HEK293 (cell line): ENCODE results near the gene EFHC1.

Experiments used
- CTCF ChIA-PET: fragments of 350-600 bp; formaldehyde crosslinking; extraction: SDS; loops from one replicate; lab custom pipeline; 2021; ENCODE audit warnings: antibody characterized with exemption; lab: Yijun Ruan, JAX
- POLR2A ChIA-PET: fragments of 300-600 bp; formaldehyde crosslinking; extraction: SDS; loops from one replicate; lab custom pipeline; 2020; ENCODE audit warnings: antibody characterized with exemption, inconsistent platforms; lab: Yijun Ruan, JAX
- H3K27ac ChIP-seq: fragments of 200-500 bp; sonication (Bioruptor generic); 2 replicates; pipeline ENCODE4 v1.5.1; 2014; ENCODE audit warnings: low read depth, low read length, control low read depth, inconsistent platforms; ENCODE audit errors: extremely low read depth
- H3K36me3 ChIP-seq, 2 experiments: fragments of 200-500 bp in 1 of 2; sonication (Bioruptor generic) in 1 of 2; 1 replicate in 1 of 2; 2 replicates in 1 of 2; pipeline ENCODE4 v1.5.1; 2014 to 2017; ENCODE audit warnings: inconsistent platforms in 2 of 2, low read length in 2 of 2; ENCODE audit not compliant: control insufficient read depth in 2 of 2, insufficient read depth in 1 of 2
- H3K4me1 ChIP-seq: fragments of 200-500 bp; sonication (Bioruptor generic); 2 replicates; pipeline ENCODE4 v1.5.1; 2014; ENCODE audit warnings: mild to moderate bottlenecking, low read length, inconsistent platforms; ENCODE audit not compliant: control insufficient read depth, insufficient read depth
- H3K4me3 ChIP-seq: 2 replicates; pipeline ENCODE4 v1.5.1; 2011; ENCODE audit warnings: low read depth, mild to moderate bottlenecking, control low read depth, low read length, moderate library complexity
- H3K9me3 ChIP-seq: fragments of 200-500 bp; sonication (Bioruptor generic); 2 replicates; pipeline ENCODE4 v1.5.1; 2014; ENCODE audit warnings: low read depth, low read length, inconsistent platforms; ENCODE audit not compliant: control insufficient read depth, insufficient read depth
- GLI2 ChIP-seq: fragments of 450-650 bp; formaldehyde crosslinking; IDR thresholded peaks from 2 replicates; pipeline ENCODE4; 2017; ENCODE audit warnings: missing biosample characterization, missing genetic modification characterization, low read depth, borderline replicate concordance
- KLF1 ChIP-seq: fragments of 450-650 bp; formaldehyde crosslinking; IDR thresholded peaks from 2 replicates; pipeline ENCODE4 v1.5.1; 2016; ENCODE audit warnings: missing biosample characterization, missing genetic modification characterization
- KLF7 ChIP-seq: fragments of 450-650 bp; formaldehyde crosslinking; IDR thresholded peaks from 2 replicates; pipeline ENCODE4 v1.5.1; 2016; ENCODE audit warnings: missing biosample characterization, missing genetic modification characterization, borderline replicate concordance
- MZF1 ChIP-seq: fragments of 450-650 bp; formaldehyde crosslinking; IDR thresholded peaks from 2 replicates; pipeline ENCODE4 v1.5.1; 2017; ENCODE audit warnings: missing biosample characterization, missing genetic modification characterization, borderline replicate concordance
- SP2 ChIP-seq: fragments of 450-650 bp; formaldehyde crosslinking; IDR thresholded peaks from 2 replicates; pipeline ENCODE4 v1.5.1; 2016; ENCODE audit warnings: missing biosample characterization, missing genetic modification characterization
- SP7 ChIP-seq: fragments of 450-650 bp; formaldehyde crosslinking; IDR thresholded peaks from 2 replicates; pipeline ENCODE4 v1.5.1; 2016; ENCODE audit warnings: missing biosample characterization, missing genetic modification characterization
- YY2 ChIP-seq: fragments of 450-650 bp; formaldehyde crosslinking; IDR thresholded peaks from 2 replicates; pipeline ENCODE4 v1.5.1; 2016; ENCODE audit warnings: missing biosample characterization, missing genetic modification characterization
- ZBTB8A ChIP-seq: fragments of 450-650 bp; formaldehyde crosslinking; IDR thresholded peaks from 2 replicates; pipeline ENCODE4 v1.5.1; 2016; ENCODE audit warnings: missing biosample characterization, missing genetic modification characterization
- ZFHX2 ChIP-seq: fragments of 450-650 bp; formaldehyde crosslinking; conservative IDR thresholded peaks from 2 replicates; pipeline ENCODE4 v1.5.1; 2016; ENCODE audit warnings: missing biosample characterization, missing genetic modification characterization
- ZFP37 ChIP-seq: fragments of 450-650 bp; formaldehyde crosslinking; IDR thresholded peaks from 2 replicates; pipeline ENCODE4 v1.5.1; 2016; ENCODE audit warnings: missing biosample characterization, missing genetic modification characterization
- ZFP41 ChIP-seq: fragments of 450-650 bp; formaldehyde crosslinking; IDR thresholded peaks from 2 replicates; pipeline ENCODE4 v1.5.1; 2016; ENCODE audit warnings: missing biosample characterization, missing genetic modification characterization, borderline replicate concordance
- ZNF214 ChIP-seq: fragments of 450-650 bp; formaldehyde crosslinking; IDR thresholded peaks from 2 replicates; pipeline ENCODE4 v1.5.1; 2017; ENCODE audit warnings: missing biosample characterization, mild to moderate bottlenecking, missing genetic modification characterization, borderline replicate concordance
- ZNF248 ChIP-seq: fragments of 450-650 bp; formaldehyde crosslinking; IDR thresholded peaks from 2 replicates; pipeline ENCODE4 v1.5.1; 2017; ENCODE audit warnings: missing biosample characterization, missing genetic modification characterization
- ZNF274 ChIP-seq, 2 experiments: fragments of 200-500 bp in 1 of 2; fragments of 450-650 bp in 1 of 2; sonication (Bioruptor generic) in 1 of 2; formaldehyde crosslinking in 1 of 2; IDR thresholded peaks; 2 replicates each; pipeline versions ENCODE4 v1.5.1 to v1.6.1; 2014 to 2016; ENCODE audit warnings: borderline replicate concordance in 1 of 2, inconsistent platforms in 1 of 2, low read length in 1 of 2, missing biosample characterization in 1 of 2, missing genetic modification characterization in 1 of 2
- ZNF324 ChIP-seq: fragments of 450-650 bp; formaldehyde crosslinking; IDR thresholded peaks from 2 replicates; pipeline ENCODE4 v1.5.1; 2016; ENCODE audit warnings: missing biosample characterization, missing genetic modification characterization
- ZNF366 ChIP-seq: fragments of 450-650 bp; formaldehyde crosslinking; conservative IDR thresholded peaks from 2 replicates; pipeline ENCODE4 v1.5.1; 2016; ENCODE audit warnings: missing biosample characterization, missing genetic modification characterization
- ZNF391 ChIP-seq: fragments of 450-650 bp; formaldehyde crosslinking; IDR thresholded peaks from 2 replicates; pipeline ENCODE4 v1.5.1; 2016; ENCODE audit warnings: low read depth, missing biosample characterization, missing genetic modification characterization, borderline replicate concordance
- ZNF423 ChIP-seq: fragments of 450-650 bp; formaldehyde crosslinking; IDR thresholded peaks from 2 replicates; pipeline ENCODE4 v1.5.1; 2016; ENCODE audit warnings: missing biosample characterization, missing genetic modification characterization
- ZNF48 ChIP-seq: fragments of 450-650 bp; formaldehyde crosslinking; IDR thresholded peaks from 2 replicates; pipeline ENCODE4 v1.5.1; 2016; ENCODE audit warnings: missing biosample characterization, missing genetic modification characterization
- ZNF521 ChIP-seq: fragments of 450-650 bp; formaldehyde crosslinking; IDR thresholded peaks from 2 replicates; pipeline ENCODE4 v1.5.1; 2017; ENCODE audit warnings: missing biosample characterization, mild to moderate bottlenecking, missing genetic modification characterization
- ZNF548 ChIP-seq: fragments of 450-650 bp; formaldehyde crosslinking; IDR thresholded peaks from 2 replicates; pipeline ENCODE4 v1.5.1; 2016; ENCODE audit warnings: missing biosample characterization, missing genetic modification characterization
- ZNF580 ChIP-seq: fragments of 450-650 bp; formaldehyde crosslinking; IDR thresholded peaks from 2 replicates; pipeline ENCODE4 v1.5.1; 2016; ENCODE audit warnings: missing biosample characterization, missing genetic modification characterization
- ZNF768 ChIP-seq: fragments of 450-650 bp; formaldehyde crosslinking; IDR thresholded peaks from 2 replicates; pipeline ENCODE4 v1.5.1; 2018; ENCODE audit warnings: missing biosample characterization, mild to moderate bottlenecking, missing genetic modification characterization
- ZNF776 ChIP-seq: fragments of 450-650 bp; formaldehyde crosslinking; IDR thresholded peaks from 2 replicates; pipeline ENCODE4 v1.5.0; 2017; ENCODE audit warnings: missing biosample characterization, missing genetic modification characterization, borderline replicate concordance
- ZSCAN16 ChIP-seq: fragments of 450-650 bp; formaldehyde crosslinking; IDR thresholded peaks from 2 replicates; pipeline ENCODE4 v1.5.1; 2016; ENCODE audit warnings: missing biosample characterization, missing genetic modification characterization
- TF ChIP-seq, protein P1 (sequence below): fragments of 450-650 bp; formaldehyde crosslinking; IDR thresholded peaks from 2 replicates; pipeline ENCODE4 v1.5.1; 2016; ENCODE audit warnings: missing biosample characterization, missing genetic modification characterization
- TF ChIP-seq, protein P2 (sequence below): fragments of 450-650 bp; formaldehyde crosslinking; IDR thresholded peaks from 2 replicates; pipeline ENCODE4 v1.5.1; 2016; ENCODE audit warnings: missing biosample characterization, missing genetic modification characterization
- TF ChIP-seq, protein P3 (sequence below): fragments of 450-650 bp; formaldehyde crosslinking; IDR thresholded peaks from 2 replicates; pipeline ENCODE4 v1.5.1; 2017; ENCODE audit warnings: missing biosample characterization, missing genetic modification characterization

EFHC1 gene

GRCh38 chr6:52420668-52421358, 671 bp downstream of the EFHC1 start:
- Histone ChIP-seq H3K4me1 (0 out of 2 replicates have a peak, but pooled peaks cover 3% of the 10 kb centered on the region), H3K9me3 (no peaks in the 10 kb centered on the region), H3K36me3 (peaks cover 0 to 9% of the 10 kb centered on the region in 2 experiments; a peak in 1 of 3 replicates), H3K27ac (peak overlapping the region; percentile 56; the same call in 1 of the 2 replicates), H3K4me3 (peak overlapping the region; percentile 66)
- POLR2A ChIA-PET = interaction anchor here (0.7 to 2.5 kb wide), 11 partner anchors 62 to 645 kb away, joined by 3 to 10 read pairs (median 8); partner anchors contain the start of gene MCM3
- CTCF ChIA-PET = interaction anchor here (0.5 to 8.2 kb wide), 10 partner anchors 12 to 1071 kb away, joined by 3 to 60 read pairs (median 6); no protein-coding TSS in a partner anchor
- TF ChIP-seq ZNF214 (tag by site-specific recombination) = no peak
- TF ChIP-seq ZNF768 (tag by site-specific recombination) = no peak
- no peak for TF ChIP-seq ZNF48
- TF ChIP-seq, protein P1, sequence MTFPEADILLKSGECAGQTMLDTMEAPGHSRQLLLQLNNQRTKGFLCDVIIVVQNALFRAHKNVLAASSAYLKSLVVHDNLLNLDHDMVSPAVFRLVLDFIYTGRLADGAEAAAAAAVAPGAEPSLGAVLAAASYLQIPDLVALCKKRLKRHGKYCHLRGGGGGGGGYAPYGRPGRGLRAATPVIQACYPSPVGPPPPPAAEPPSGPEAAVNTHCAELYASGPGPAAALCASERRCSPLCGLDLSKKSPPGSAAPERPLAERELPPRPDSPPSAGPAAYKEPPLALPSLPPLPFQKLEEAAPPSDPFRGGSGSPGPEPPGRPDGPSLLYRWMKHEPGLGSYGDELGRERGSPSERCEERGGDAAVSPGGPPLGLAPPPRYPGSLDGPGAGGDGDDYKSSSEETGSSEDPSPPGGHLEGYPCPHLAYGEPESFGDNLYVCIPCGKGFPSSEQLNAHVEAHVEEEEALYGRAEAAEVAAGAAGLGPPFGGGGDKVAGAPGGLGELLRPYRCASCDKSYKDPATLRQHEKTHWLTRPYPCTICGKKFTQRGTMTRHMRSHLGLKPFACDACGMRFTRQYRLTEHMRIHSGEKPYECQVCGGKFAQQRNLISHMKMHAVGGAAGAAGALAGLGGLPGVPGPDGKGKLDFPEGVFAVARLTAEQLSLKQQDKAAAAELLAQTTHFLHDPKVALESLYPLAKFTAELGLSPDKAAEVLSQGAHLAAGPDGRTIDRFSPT = no peak
- peak; percentile 64 for TF ChIP-seq ZNF580 (tag by site-specific recombination)
- TF ChIP-seq KLF7 = 0 out of 2 replicates have a peak, but pooled peaks have one; percentile 27
- 0 out of 2 replicates have a peak, but pooled peaks have one; percentile 42 for TF ChIP-seq ZBTB8A (tag by site-specific recombination)
- TF ChIP-seq ZNF248 (tag by site-specific recombination) = no peak
- no peak for TF ChIP-seq ZNF548 (tag by site-specific recombination)
- no peak; the same call in 1 of the 2 replicates for TF ChIP-seq ZSCAN16 (tag by site-specific recombination)
- TF ChIP-seq, protein P2, sequence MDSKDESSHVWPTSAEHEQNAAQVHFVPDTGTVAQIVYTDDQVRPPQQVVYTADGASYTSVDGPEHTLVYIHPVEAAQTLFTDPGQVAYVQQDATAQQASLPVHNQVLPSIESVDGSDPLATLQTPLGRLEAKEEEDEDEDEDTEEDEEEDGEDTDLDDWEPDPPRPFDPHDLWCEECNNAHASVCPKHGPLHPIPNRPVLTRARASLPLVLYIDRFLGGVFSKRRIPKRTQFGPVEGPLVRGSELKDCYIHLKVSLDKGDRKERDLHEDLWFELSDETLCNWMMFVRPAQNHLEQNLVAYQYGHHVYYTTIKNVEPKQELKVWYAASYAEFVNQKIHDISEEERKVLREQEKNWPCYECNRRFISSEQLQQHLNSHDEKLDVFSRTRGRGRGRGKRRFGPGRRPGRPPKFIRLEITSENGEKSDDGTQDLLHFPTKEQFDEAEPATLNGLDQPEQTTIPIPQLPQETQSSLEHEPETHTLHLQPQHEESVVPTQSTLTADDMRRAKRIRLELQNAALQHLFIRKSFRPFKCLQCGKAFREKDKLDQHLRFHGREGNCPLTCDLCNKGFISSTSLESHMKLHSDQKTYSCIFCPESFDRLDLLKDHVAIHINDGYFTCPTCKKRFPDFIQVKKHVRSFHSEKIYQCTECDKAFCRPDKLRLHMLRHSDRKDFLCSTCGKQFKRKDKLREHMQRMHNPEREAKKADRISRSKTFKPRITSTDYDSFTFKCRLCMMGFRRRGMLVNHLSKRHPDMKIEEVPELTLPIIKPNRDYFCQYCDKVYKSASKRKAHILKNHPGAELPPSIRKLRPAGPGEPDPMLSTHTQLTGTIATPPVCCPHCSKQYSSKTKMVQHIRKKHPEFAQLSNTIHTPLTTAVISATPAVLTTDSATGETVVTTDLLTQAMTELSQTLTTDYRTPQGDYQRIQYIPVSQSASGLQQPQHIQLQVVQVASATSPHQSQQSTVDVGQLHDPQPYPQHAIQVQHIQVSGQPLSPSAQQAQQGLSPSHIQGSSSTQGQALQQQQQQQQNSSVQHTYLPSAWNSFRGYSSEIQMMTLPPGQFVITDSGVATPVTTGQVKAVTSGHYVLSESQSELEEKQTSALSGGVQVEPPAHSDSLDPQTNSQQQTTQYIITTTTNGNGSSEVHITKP = peak; percentile 91
- TF ChIP-seq ZNF423 (tag by site-specific recombination) = no peak
- TF ChIP-seq YY2 (tag by site-specific recombination) = no peak; the same call in 1 of the 2 replicates
- no peak for TF ChIP-seq ZNF274 (IDR thresholded peaks at IDR 0.05; ENCODE audit: low read length)
- no peak for TF ChIP-seq ZNF274 (tag by site-specific recombination; IDR thresholded peaks at IDR 0.05; ENCODE audit: borderline replicate concordance)
- no peak for TF ChIP-seq SP7
- no peak for TF ChIP-seq ZNF776 (tag by site-specific recombination)
- no peak for TF ChIP-seq GLI2
- no peak for TF ChIP-seq ZNF521 (tag by site-specific recombination)
- no peak for TF ChIP-seq KLF1 (tag by site-specific recombination)
- TF ChIP-seq ZFP41 (tag by site-specific recombination) = no peak
- TF ChIP-seq ZFHX2 (tag by site-specific recombination) = peak; percentile 39
- TF ChIP-seq MZF1 (tag by site-specific recombination) = no peak
- TF ChIP-seq ZNF324 (tag by site-specific recombination) = peak; percentile 81; the same call in 1 of the 2 replicates
- TF ChIP-seq SP2 (tag by site-specific recombination) = peak; percentile 86
- TF ChIP-seq ZNF391 (tag by site-specific recombination) = no peak; the same call in 1 of the 2 replicates
- TF ChIP-seq, protein P3, sequence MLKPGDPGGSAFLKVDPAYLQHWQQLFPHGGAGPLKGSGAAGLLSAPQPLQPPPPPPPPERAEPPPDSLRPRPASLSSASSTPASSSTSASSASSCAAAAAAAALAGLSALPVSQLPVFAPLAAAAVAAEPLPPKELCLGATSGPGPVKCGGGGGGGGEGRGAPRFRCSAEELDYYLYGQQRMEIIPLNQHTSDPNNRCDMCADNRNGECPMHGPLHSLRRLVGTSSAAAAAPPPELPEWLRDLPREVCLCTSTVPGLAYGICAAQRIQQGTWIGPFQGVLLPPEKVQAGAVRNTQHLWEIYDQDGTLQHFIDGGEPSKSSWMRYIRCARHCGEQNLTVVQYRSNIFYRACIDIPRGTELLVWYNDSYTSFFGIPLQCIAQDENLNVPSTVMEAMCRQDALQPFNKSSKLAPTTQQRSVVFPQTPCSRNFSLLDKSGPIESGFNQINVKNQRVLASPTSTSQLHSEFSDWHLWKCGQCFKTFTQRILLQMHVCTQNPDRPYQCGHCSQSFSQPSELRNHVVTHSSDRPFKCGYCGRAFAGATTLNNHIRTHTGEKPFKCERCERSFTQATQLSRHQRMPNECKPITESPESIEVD = no peak
- peak; percentile 85; the same call in 1 of the 2 replicates for TF ChIP-seq ZFP37
- TF ChIP-seq ZNF366 = peak; percentile 94
